ENCODE measurements around the gene C11orf21. TPM values are rescaled to one million over a fixed set of nuclear protein-coding genes. Genes with fewer than 3 reads are reported as not detected.

C11orf21 gene
- total and polyA plus RNA-seq, 2 of the 8 experiments (the other 6 are each of a cell fraction or from before 2014, with no cell fraction given), result not detected

- no peak overlapping the region for H2BK5ac ChIP-seq (ENCODE audit: low read depth, low read length)
- H2BK15ac ChIP-seq (ENCODE audit: low read length), result no peak overlapping the region
- DNase-seq (ENCODE audit: low read depth in 1 of 2, low spot score in 2 of 2) (no peak), FAIRE-seq (no peak)
- H3K9me3 ChIP-seq (ENCODE audit: insufficient read depth in 2 of 2, low read depth in 1 of 2, low read length in 1 of 2), result peaks cover 4 to 7% of the 10 kb centered on the region in 2 experiments; a peak in 3 of 4 replicates
- H4K8ac ChIP-seq (ENCODE audit: extremely low read depth, insufficient read depth, low read length), result no peak overlapping the region
- no peaks in the 10 kb centered on the region for H3K23me2 ChIP-seq (ENCODE audit: low read depth, low read length)
- no peak overlapping the region for H4K91ac ChIP-seq (replicated peaks; ENCODE audit: insufficient read length, low read length)
- H3K79me1 ChIP-seq (ENCODE audit: low read depth, low read length), result no peaks in the 10 kb centered on the region
- H3K56ac ChIP-seq (replicated peaks; ENCODE audit: insufficient read length, low read depth, low read length), result no peak overlapping the region
- H3K27ac ChIP-seq (ENCODE audit: low read depth, low read length), result no peak overlapping the region
- H3K4me3 ChIP-seq (ENCODE audit: extremely low read depth in 1 of 4, insufficient read depth in 2 of 4, low read depth in 3 of 4, low read length in 4 of 4), result no peak overlapping the region
- no peak overlapping the region for H2BK20ac ChIP-seq (ENCODE audit: low read length)
- no peak overlapping the region for H3K18ac ChIP-seq (ENCODE audit: extremely low read depth, low read length)
- H4K20me1 ChIP-seq (replicated peaks in 1 of 2; ENCODE audit: control insufficient read depth in 1 of 2, insufficient read depth in 2 of 2, low read length in 2 of 2), result no peaks in the 10 kb centered on the region
- WGBS, 2 experiments (ENCODE audit: extremely low coverage in 1 of 2, insufficient coverage in 1 of 2, insufficient read length in 1 of 2, insufficient replicate concordance in 2 of 2, low coverage in 1 of 2, low lambda C conversion rate in 2 of 2, missing lambda C conversion rate in 1 of 2), result 78% methylated on average over 2 of the region's 2 CpGs; no CpG with 5 or more reads in 1 of the 2 experiments
- no peaks in the 10 kb centered on the region for H3K79me2 ChIP-seq (ENCODE audit: control insufficient read depth in 1 of 2, insufficient read depth in 2 of 2, low read length in 2 of 2)
- no peak overlapping the region for H3K4ac ChIP-seq (replicated peaks; ENCODE audit: insufficient read length, low read depth, low read length)
- no peak overlapping the region for H3K14ac ChIP-seq (ENCODE audit: insufficient read length)
- H3K36me3 ChIP-seq (ENCODE audit: control insufficient read depth in 2 of 4, insufficient read depth in 4 of 4, low read length in 3 of 4), result no peaks in the 10 kb centered on the region
- H3K4me1 ChIP-seq (replicated peaks in 1 of 4; ENCODE audit: control insufficient read depth in 3 of 4, insufficient read depth in 4 of 4, low read length in 3 of 4), result no peaks in the 10 kb centered on the region
- no peak overlapping the region for H4K5ac ChIP-seq (ENCODE audit: insufficient read length, low read depth, low read length)
- no peak overlapping the region for H3K23ac ChIP-seq (ENCODE audit: insufficient read length)
- no peak overlapping the region for H2BK120ac ChIP-seq (replicated peaks; ENCODE audit: low read depth, low read length)
- H2AFZ ChIP-seq (ENCODE audit: low read length), result no peak overlapping the region
- ChIA-PET POLR2A (ENCODE audit: partially characterized antibody) (no interaction called here), CTCF (ENCODE audit: partially characterized antibody) (interaction anchor here (0.6 to 2.2 kb wide), 2 partner anchors 9 to 20 kb away, joined by 3 to 10 read pairs; no protein-coding TSS in a partner anchor)
- TF ChIP-seq SP2 (IDR thresholded peaks at IDR 0.05; ENCODE audit: low read length) (no peak), CBX8 (IDR thresholded peaks at IDR 0.05; ENCODE audit: borderline replicate concordance, low read depth, low read length) (no peak), TEAD4 (IDR thresholded peaks at IDR 0.05; ENCODE audit: low read depth, low read length) (no peak), RNF2 (IDR thresholded peaks at IDR 0.05; ENCODE audit: borderline replicate concordance, low read depth, low read length, missing control alignments, poor library complexity, severe bottlenecking) (no peak), RAD21 (IDR thresholded peaks at IDR 0.05 in 1 of 2, conservative IDR thresholded peaks at IDR 0.05 in 1 of 2; ENCODE audit: low read depth in 2 of 2, low read length in 2 of 2) (no peak), CHD1 (IDR thresholded peaks at IDR 0.05; ENCODE audit: low read depth, low read length) (no peak), TCF12 (IDR thresholded peaks at IDR 0.05; ENCODE audit: low read depth, low read length) (no peak), TBP (IDR thresholded peaks at IDR 0.05; ENCODE audit: low read depth, low read length) (no peak), PHF8 (conservative IDR thresholded peaks at IDR 0.05; ENCODE audit: low read depth, low read length) (no peak), GABPA (IDR thresholded peaks at IDR 0.05; ENCODE audit: borderline replicate concordance, insufficient read depth, low read length) (no peak), EGR1 (IDR thresholded peaks at IDR 0.05; ENCODE audit: borderline replicate concordance, low read depth, low read length) (no peak), CREB1 (IDR thresholded peaks at IDR 0.05) (no peak), JUN (IDR thresholded peaks at IDR 0.05; ENCODE audit: low read depth, low read length) (no peak)
- TF ChIP-seq, protein P1, sequence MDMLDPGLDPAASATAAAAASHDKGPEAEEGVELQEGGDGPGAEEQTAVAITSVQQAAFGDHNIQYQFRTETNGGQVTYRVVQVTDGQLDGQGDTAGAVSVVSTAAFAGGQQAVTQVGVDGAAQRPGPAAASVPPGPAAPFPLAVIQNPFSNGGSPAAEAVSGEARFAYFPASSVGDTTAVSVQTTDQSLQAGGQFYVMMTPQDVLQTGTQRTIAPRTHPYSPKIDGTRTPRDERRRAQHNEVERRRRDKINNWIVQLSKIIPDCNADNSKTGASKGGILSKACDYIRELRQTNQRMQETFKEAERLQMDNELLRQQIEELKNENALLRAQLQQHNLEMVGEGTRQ (IDR thresholded peaks at IDR 0.05; ENCODE audit: low read length), result no peak
- H3K4me2 ChIP-seq (ENCODE audit: insufficient read depth in 1 of 2, low read depth in 2 of 2, low read length in 2 of 2), result no peak overlapping the region
- no peak overlapping the region for H2AK5ac ChIP-seq (ENCODE audit: low read depth, low read length)
- no peak overlapping the region for H3K9ac ChIP-seq (replicated peaks in 1 of 4; ENCODE audit: extremely low read depth in 1 of 4, low read depth in 3 of 4, low read length in 3 of 4)
- no peaks in the 10 kb centered on the region for H3K27me3 ChIP-seq (replicated peaks in 1 of 4; ENCODE audit: control insufficient read depth in 3 of 4, extremely low read depth in 1 of 4, insufficient read depth in 3 of 4, low read length in 3 of 4)
- H2BK12ac ChIP-seq (ENCODE audit: low read depth, low read length), result no peak overlapping the region
Observed at GRCh38 chr11:2325719-2326118, 24.0 kb upstream of the C11orf21 start.

Data from H1 (cell line).